ENCODE data around the gene EN2.

- TF ChIP-seq CTCF (conservative IDR thresholded peaks at IDR 0.05; ENCODE audit: low read length) (no peak), EZH2phosphoT487 (IDR thresholded peaks at IDR 0.05; ENCODE audit: borderline replicate concordance, low read depth, low read length) (no peak)
These were observed 13.0 kb downstream of the EN2 start for GRCh38 chr7:155470686-155471638.

Measured in OCI-LY7 (cell line).